SW 1271 (cell line): Measurements from ENCODE around the gene RCC2.
A peak's percentile ranks its signal among the peaks of the same experiment; 100 is the strongest.
"Not testable (repeated sequence)": the region's sequence is repeated elsewhere in the genome, so short reads cannot be mapped to it uniquely, and the experiment has no call there.

ENCODE experiments used
- DNase-seq, 2 experiments: peaks; one replicate each; lab custom pipeline; 2025; lab: John Stamatoyannopoulos, UW

Gene RCC2

DNA sequence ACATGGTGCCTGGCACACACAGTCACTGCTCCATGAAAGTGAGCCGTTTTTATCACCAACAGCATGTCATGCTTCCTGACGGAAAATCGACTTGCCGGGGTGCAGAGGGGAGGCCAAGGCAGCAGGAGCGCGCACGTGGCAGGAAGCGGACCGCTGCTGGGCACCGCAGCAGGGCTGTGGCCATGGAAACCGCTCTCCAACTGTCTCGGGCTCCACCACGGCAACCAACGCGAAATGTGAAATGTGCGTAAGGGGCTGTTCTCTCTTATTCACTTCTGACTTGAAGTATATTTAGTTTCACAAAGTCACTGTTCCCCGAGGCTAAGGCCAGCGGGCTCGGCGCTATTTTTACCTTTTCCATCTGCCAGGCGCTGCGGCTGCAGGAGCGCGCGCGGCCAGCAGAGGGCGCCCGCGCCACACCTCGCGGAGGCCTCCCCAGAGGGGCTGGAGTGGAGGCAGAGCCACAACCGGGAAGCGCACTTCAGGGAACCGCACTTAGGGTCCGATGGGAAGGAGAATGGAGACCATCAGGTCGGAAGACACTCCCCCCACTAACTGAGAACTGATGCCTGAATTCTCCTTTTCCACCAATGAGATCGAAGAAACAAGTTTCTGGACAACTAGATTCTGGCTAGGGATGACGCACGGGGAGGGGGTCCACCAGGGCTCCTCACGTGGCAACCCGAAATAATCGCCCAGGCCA lies 19.7 kb downstream of the RCC2 start:
- no peak for DNase-seq

DNA sequence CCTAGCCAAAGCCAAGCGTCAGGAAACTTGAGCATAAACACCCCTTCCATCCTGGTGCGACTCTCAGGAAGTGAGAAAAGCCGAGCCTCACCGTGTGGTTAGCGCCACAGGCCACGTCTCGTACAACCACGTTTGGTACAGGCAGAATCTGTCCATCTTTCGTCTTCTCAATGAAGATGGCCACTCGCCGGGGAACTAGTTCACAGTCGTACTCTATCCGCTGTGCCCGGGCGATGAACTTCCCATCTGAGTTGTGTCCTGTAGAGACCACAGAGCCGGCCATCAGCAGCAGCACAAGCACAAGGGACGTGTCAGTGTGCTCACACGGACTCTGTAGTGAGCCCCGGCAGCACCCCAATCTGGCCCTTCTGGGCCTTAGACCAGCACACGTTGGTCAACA lies 23.1 kb downstream of the RCC2 start:
- DNase-seq, result no peak

DNA sequence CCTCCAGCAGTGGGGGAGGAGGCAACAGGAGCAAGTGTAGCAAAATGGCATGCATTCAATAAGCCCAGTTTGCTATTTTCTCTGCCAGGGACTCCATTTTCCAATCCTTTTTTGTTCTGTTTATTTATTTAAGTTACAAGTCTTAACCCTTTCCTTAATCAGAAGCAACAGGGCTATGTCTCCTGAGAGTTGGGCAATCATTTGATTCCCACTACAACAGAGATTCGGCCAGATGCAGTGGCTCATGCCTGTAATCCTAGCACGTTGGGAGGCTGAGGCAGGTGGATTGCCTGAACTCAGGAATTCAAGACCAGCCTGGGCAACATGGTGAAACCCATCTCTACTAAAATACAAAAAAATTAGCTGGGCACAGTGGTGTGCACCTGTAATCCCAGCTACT lies 25.5 kb downstream of the RCC2 start:
- no peak for DNase-seq

DNA sequence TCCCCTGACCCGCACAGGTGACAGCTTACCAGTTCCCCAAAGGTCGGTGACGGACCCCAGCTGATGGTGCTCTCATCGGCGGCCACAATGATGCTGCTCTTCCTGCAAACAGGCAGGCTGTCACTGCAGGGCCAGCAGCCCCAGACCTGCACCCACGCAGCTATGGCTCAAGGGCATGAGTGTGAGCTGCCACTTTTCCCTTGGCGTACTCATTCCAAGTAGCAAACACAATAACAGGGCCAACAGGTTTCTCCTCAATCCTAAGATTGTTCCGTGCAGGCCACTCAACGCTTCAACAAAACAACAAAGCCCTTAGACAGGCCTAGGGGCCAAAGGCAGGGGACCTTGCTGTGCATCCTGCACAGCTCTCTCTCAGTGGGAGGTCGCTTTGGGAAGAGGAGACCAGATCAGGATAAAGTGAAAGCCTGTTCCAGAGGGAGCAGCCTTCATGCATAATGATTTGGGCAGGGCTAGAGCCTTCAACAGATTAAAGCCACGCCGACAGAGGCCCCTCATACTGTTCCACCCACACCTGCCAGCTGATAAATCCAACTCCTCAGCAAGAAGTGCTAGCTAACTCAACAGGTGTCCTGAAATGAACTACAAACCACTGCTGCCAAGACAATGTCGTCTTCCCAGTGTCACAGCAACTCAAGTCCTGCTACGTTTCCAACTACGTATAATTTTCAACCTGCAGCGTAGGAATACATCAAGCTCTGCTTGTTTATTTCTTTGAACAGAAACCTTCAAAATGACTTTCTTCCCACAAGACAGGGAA lies 27.2 kb downstream of the RCC2 start:
- DNase-seq, result no peak

DNA sequence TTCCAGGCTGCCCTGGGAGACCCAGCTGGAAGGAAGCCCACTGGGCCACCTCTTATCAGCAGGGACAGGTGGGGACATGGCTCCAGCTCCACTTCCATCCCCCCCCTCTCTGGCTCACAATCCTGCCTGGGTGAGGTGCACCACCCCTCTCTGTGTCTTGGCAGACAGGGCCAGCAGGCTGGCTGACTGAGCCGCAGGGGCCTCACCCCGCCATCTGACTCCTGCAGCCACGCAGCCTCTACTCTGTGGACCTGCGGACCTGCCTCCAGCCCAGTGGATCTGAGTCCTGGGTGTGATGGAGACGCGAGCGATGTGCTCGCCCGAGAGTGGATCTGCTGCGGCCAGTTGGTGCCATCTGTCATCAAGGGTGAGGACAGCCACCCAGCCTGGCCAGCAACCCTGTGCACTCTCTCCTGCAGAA lies 30.1 kb downstream of the RCC2 start:
- DNase-seq, result no peak

DNA sequence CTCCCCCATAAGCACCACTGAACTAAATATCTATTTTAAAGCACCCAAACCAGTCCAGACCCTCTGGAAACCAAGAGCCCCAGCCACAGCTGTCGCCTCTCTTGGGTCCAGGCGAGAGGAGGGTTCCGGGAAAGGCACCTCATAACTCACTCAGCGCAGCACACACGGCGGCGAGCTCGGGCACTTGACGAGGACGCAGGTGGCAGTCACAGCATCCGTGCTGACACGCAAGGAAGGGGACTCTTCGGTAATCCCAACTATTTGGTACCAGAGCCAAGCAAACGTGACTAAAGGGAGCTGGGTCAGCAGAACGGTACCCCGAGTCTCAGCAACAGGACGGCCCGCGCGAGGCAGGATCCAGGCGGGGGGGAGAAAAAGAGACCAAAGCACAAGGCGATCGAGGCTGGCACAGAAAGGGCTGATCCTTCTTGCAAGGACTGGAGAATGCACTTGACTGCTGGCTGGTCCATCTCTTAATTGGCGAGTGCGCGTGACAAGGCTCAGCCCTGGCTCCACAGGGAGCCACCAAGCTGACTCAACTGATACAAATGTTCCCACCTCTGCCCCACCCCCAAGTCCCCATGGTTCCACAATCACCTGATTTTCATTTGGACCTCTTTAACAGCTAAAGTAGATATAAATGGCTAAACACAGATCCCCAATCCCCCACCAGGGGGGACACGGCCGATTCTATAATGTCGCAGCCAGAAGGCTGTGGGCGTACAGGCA lies 31.5 kb downstream of the RCC2 start:
- not testable (repeated sequence) for DNase-seq

DNA sequence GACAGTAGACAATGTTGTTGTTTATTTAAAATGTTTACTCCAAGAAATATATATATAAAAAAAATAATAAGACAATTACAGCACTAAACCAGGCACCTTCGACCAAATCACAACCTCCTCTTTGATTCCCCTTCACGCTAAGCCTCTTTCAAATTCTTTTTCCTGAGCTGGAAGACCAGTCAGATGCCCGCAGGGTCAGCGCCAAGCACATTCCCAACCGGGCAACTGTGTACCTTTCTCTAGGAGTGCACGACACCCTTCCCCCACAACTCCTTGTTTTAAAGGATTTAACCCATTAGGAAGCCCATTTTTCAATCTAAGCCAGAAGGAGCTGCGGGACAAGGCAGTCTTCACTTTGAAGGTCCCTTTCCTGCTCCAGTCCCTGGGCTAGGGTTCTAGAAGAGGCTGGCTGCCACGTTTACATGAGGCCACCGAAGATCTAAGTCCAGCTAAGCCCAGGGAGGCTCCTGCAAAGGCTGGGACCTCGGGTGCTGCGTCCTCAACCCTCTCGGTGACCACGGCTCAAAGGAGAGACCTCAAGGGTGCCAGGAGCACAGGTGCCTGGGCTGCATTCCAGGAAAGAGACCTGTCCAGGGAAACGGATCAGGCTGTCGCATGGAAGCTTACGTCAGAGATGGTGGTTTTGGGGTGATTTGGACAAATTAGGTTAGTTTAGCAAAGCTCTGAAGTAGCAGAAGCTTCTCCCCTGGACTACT lies 32.6 kb downstream of the RCC2 start:
- DNase-seq, result not testable (repeated sequence)

DNA sequence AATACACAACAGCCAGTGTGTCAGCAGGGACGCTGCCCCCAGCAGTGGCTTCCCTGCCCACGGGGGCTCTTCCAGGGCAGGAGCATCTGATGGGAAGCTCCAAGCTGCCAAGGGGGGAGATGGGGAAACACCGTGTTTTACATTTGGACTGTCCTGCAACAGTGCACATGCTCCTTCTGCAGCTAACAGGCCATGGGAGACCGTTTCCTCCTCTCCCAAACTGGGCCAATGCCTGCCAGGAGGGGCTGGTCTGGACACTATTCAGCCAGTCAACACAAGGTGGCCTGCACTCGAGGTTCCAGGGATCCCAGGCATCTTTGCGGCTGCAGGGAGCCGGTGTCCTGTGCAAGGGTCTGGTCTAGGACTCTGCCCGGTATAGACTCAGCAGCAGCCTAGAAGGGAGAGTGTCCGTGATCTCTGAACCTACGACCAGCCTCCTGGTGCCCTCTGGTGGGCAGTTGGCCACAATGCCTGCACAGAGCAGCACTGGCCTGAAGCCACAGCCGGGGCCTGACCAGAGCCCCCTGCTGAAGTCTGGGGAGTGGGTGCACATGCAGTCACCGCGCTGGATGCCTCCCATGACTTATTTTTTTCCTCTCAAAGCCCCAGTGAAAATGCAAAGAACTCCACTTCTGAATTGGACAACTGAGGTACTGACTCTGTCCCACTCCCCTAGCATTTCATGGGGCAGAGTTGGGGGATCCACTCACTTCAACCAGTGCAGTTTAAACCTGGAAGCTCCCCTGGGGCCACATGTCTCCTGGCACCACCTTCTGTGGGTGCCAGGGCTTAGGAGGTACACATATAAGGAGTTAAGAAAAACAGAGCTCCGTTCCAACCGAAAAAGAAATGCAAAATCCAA lies 33.3 kb downstream of the RCC2 start:
- peak in 1 of 2 experiments; percentile 40 for DNase-seq

DNA sequence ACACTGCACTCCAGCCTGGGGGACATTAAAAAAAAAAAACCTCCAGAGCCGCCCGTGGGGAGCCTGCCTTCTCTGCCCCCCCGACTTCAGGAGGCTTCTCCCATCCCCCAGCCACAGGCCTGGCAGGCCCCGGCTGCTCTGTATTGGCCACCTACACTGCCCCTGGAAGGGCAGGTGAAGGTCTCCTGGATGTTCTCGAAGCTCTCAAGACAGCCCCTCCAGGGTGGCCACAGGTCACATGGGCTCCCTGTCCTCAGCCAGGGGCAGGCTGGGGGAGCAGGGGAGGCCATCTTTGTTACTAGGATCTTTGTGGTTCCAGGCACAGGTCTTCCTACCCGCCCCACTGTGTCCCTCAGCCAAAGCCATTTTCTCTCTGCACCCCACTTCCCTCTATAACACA lies 34.7 kb downstream of the RCC2 start:
- no peak for DNase-seq

DNA sequence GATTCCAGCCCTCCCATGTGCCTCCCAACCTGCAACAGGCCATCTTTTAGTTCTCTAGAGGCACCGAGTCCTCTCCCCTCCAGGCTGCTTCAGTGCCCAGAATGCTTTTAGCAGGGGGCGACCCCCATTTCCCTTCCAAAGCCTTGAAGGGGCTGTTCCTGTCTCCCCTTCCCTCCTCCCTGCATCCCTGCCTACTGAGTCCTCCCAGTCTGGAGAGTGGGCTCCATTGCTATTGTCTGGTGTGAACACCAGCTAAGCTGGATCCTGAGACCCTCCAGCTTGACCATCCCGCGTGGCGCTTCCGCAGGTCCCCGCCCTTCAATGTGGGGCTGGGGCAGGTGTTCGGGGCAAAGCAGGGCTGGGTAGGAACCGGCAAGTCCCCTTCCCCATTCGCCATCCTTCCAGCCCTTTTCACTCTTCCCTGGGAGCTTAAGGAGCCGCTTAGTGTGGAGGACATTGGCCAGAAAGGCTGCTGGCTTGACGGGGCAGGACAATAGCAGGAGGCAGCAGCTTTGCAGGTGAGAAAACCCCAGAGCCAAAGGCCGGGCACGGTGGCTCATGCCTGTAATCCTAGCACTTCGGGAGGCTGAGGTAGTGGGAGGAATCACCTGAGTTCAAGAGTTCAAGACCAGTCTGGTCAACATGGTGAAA lies 35.3 kb downstream of the RCC2 start:
- DNase-seq, result no peak

DNA sequence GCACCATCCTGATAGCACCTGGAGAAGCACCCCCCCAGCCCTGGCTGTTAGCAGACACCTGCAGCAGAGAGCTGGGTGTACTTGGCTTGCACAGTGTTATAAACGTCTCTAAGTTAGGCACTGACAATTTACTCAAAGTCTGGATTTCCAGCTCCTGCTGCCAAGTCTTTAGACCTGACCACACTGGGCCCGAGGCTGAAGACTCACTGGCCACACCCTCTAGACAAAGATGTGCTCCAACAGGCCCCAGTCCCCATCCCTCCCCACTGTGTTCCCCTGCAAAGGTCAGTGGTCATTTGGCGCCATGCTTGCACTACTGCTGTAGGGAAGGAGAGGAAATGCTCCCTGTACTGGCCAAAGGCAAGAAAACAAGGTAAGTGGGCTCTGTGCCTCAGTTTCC lies 36.4 kb downstream of the RCC2 start:
- no peak for DNase-seq

DNA sequence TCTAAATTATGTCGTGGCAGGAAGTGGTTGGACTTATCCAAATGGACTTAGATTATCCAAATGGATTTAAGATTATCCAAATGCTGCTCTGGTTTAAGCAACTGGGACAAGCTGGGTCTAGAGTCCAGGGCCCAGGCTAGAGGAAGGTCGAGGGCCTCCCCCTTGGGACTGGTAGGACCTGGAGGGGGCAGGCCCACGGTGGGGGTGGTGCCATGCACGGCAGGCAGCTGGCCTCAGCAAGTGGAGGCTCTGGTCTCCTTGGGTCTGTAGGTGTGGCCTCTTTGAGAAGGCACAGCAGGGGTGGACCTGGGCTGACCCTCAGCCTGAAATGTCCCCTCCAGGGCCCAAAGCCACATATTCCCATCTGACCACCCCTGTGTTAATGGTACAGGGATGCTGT lies 37.6 kb downstream of the RCC2 start:
- DNase-seq, result no peak

DNA sequence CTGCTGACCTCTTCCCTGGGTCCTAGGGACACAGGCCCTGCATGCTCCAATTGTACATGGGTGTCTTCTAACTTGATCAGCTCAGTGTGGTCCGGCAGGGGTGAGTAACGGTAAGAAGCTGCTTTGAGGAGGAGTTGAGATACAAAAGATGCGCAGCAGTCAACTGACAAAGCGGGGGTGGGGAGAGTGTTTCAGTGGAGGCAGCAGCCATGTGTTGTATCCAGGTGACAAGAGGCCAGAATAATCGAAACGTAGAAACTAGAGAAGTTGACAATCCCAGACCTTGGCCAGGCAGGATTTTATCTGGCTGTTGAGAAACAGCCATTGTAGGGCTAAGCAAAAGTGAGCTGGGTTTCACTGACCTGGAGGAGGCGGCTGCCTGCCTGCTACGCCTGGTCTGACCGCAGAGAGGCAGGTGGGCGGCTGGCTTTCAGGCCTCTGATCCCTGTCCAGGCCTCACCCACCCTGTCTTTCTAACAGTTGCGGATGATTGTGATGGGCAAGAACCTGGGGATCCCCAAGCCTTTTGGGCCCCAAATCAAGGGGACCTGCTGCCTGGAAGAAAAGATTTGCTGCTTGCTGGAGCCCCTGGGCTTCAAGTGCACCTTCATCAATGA lies 38.6 kb downstream of the RCC2 start:
- no peak for DNase-seq

DNA sequence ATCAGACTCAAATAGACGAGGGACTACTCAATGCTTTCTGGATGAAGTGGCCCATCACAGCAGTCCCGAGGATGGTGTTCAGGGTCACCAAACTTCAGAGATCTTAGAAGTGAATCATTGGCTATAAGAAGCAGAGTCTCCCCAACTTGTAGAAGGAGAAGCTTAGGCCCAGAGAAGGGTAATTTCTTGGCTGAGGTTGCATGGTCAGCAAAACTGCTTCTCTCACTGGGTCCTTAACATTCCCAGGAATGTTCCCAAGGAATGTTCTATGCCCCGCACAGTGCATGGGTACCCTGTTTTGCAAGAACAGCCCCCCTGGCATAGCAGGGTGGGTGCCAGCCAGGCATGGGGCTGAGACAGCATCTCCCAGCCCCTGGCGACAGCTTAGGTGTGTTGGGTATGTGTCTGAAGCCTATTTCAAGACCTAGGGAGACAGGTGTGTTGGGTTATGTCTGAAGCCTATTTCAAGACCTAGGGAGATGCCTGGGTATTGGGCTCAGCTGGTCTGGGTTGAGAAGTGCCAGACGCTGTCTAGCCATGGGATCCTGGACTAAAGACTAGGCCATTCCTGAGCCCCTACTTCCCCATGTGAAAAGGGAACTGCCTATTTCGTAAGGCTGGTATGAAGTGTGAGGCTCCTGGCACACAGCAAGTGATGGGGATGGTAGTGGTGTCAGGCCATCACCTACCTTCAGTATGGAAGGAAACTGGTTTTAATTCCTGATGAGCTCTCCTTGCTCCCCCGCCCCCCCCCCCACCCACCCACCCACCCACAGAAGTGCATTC lies 41.4 kb downstream of the RCC2 start:
- no peak for DNase-seq

DNA sequence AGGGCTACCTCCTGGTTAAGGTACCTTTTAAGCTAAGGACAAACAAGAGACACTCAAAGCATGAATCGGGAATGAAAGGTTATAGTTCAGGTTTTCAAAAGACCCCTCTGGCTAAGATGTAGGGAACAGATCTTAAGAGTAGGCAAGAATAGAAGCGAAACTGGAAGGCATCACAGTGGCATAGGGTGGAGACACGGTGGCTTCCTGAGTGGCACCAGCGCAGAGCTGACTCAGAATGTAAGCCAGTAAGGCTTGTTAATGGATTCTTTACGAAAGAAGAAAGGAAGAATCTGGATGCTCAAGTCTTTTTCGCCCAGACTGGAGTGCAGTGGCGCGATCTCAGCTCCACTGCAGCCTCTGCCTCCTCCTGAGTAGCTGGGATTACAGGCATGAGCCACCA lies 46.2 kb downstream of the RCC2 start:
- no peak for DNase-seq

DNA sequence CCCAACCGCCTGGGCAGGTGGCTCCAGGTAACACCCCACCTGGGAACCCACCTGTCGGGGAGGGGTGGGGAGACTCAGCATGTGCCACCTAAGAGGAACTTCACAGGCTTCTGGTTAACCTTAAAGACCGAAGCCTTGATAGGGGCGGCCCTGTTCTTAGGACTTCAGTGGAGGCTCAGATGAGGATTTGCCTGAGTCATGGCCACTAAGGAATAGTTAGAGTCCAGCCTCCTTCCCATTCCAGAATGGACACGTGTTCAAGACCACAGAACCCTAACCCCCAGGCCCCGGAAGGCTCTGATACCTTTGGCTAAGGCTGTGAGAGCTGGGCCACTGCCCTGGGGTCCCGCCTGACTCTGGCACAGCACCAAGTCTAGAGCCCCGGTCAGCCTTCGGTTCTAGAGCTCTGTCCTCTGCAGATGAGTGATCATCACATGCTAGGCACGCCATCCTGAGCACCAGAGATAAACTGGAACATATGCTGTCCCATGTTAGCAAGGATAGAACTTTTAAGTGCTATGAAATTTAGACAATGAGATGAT lies 47.2 kb downstream of the RCC2 start:
- no peak for DNase-seq

DNA sequence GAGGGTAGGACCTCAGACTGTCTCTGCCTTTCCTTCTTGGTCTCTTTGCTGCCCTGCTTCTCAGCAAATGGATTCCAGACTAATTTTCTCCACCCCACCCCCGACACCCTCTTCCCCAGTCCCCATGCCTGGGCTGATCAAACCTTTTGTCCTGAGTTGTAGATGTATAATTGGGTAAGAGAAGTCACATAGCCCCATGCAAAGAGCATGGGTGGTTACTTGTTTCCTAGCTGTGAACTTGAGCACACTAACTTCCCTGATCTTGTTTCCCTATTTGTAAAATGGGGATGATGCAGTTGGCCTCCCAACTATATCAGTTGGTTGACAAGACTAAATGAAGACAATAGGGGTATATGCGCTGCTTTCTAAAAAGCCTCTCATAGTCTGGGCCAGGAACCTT lies 58.3 kb downstream of the RCC2 start:
- no peak for DNase-seq

DNA sequence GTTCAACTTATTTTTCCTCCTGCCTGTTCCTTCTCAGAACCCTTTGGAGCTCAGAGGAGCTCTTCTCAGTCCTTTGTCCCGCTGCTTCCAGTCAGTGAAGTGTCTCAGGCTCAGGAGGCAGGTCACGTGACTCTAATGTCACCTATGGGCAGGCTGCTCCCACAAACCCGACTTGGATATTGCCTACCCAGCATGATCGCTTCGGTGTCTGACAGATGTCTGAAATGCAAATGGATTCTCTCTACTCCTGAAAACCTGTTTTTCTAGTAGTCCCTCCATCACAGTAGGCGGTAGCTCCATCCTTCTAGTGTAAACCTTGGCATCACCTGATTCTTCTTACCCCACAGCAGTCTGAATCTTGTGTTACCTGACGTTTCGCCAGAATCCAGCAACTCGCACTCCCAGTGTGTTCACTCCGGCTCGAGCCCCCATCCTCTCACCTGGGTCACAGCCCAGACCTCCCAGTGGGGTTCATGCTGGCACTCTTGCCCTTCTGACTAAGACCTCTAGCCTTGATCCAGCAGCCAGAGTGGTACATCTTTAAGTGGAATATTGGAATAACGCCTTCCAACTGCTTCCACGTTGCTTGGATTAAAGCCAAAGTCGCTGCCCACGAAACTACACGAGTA lies 62.0 kb downstream of the RCC2 start:
- no peak for DNase-seq

DNA sequence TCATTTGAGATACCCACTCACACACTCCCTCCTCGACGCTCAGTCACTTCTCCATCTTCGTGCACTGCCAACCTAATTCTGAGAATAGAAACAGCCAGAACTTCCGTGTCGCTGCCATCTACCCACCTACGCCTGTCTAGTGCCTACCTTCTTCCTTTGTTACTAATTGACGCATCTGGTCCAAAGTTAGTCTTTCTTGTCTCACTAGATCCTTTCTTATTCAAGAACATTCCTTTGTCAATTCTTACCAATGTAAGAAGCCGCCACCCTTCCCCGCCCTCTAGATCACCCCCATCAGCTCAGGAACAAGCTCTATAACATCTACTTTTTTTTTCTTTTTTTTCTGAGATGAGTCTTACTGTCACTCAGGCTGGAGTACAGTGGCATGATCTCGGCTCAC lies 63.8 kb downstream of the RCC2 start:
- no peak for DNase-seq
